ES-I3 (cell line): Measurements from ENCODE around the gene UBN1.

Source experiments
- H3K36me3 ChIP-seq: 2 replicates; pipeline ENCODE4 v1.6.1; 2013; ENCODE audit warnings: mild to moderate bottlenecking, low read length, control low read depth, moderate library complexity; ENCODE audit not compliant: insufficient read depth
- H3K4me1 ChIP-seq: 2 replicates; pipeline ENCODE4 v1.6.1; 2013; ENCODE audit warnings: mild to moderate bottlenecking, control low read depth, low read length; ENCODE audit not compliant: insufficient read depth
- H3K9ac ChIP-seq: 2 replicates; pipeline ENCODE4 v1.6.1; 2013; ENCODE audit warnings: low read depth, mild to moderate bottlenecking, low read length, moderate library complexity
- H3K9me3 ChIP-seq: 2 replicates; pipeline ENCODE4 v1.6.1; 2013; ENCODE audit warnings: mild to moderate bottlenecking, low read length, moderate library complexity; ENCODE audit not compliant: control insufficient read depth, insufficient read depth

UBN1 gene

GRCh38 chr16:4882000-4882632 is 34.8 kb downstream of the UBN1 start:
- Histone ChIP-seq H3K9me3 (no peaks in the 10 kb centered on the region), H3K36me3 (peaks cover 54% of the 10 kb centered on the region), H3K4me1 (no peaks in the 10 kb centered on the region), H3K9ac (no peak overlapping the region)

GRCh38 chr16:4882633-4883285 is 35.5 kb downstream of the UBN1 start:
- Histone ChIP-seq H3K9ac (no peak overlapping the region), H3K9me3 (no peaks in the 10 kb centered on the region), H3K36me3 (peaks cover 58% of the 10 kb centered on the region), H3K4me1 (no peaks in the 10 kb centered on the region)

GRCh38 chr16:4883501-4883900 is 36.2 kb downstream of the UBN1 start:
- no peaks in the 10 kb centered on the region for H3K4me1 ChIP-seq
- no peak overlapping the region for H3K9ac ChIP-seq
- H3K36me3 ChIP-seq: peaks cover 55% of the 10 kb centered on the region
- H3K9me3 ChIP-seq: no peaks in the 10 kb centered on the region

- H3K9ac ChIP-seq: no peak overlapping the region
- no peaks in the 10 kb centered on the region for H3K9me3 ChIP-seq
- peaks cover 51% of the 10 kb centered on the region for H3K36me3 ChIP-seq
- no peaks in the 10 kb centered on the region for H3K4me1 ChIP-seq
Measured at GRCh38 chr16:4884209-4884608, 36.9 kb downstream of the UBN1 start.

GRCh38 chr16:4884972-4885874 is 37.9 kb downstream of the UBN1 start:
- no peaks in the 10 kb centered on the region for H3K4me1 ChIP-seq
- no peak overlapping the region for H3K9ac ChIP-seq
- peaks cover 44% of the 10 kb centered on the region for H3K36me3 ChIP-seq
- H3K9me3 ChIP-seq: no peaks in the 10 kb centered on the region

- no peak overlapping the region for H3K9ac ChIP-seq
- H3K9me3 ChIP-seq: no peaks in the 10 kb centered on the region
- peaks cover 40% of the 10 kb centered on the region for H3K36me3 ChIP-seq
- H3K4me1 ChIP-seq: no peaks in the 10 kb centered on the region
Measured at GRCh38 chr16:4886151-4886550, 38.9 kb downstream of the UBN1 start.

- no peaks in the 10 kb centered on the region for H3K4me1 ChIP-seq
- H3K36me3 ChIP-seq: peaks cover 31% of the 10 kb centered on the region
- H3K9ac ChIP-seq: no peak overlapping the region
- H3K9me3 ChIP-seq: no peaks in the 10 kb centered on the region
Measured at GRCh38 chr16:4888428-4889135, 41.3 kb downstream of the UBN1 start.

- H3K9me3 ChIP-seq: no peaks in the 10 kb centered on the region
- peaks cover 22% of the 10 kb centered on the region for H3K36me3 ChIP-seq
- H3K9ac ChIP-seq: no peak overlapping the region
- no peaks in the 10 kb centered on the region for H3K4me1 ChIP-seq
Measured at GRCh38 chr16:4890026-4890425, 42.7 kb downstream of the UBN1 start.

- Histone ChIP-seq H3K36me3 (peaks cover 23% of the 10 kb centered on the region), H3K4me1 (no peaks in the 10 kb centered on the region), H3K9me3 (no peaks in the 10 kb centered on the region), H3K9ac (no peak overlapping the region)
Measured at GRCh38 chr16:4890686-4891085, 43.4 kb downstream of the UBN1 start.

GRCh38 chr16:4891097-4891885 is 44.0 kb downstream of the UBN1 start:
- H3K36me3 ChIP-seq: peaks cover 21% of the 10 kb centered on the region
- H3K4me1 ChIP-seq: no peaks in the 10 kb centered on the region
- no peak overlapping the region for H3K9ac ChIP-seq
- no peaks in the 10 kb centered on the region for H3K9me3 ChIP-seq

GRCh38 chr16:4891886-4892216 is 44.6 kb downstream of the UBN1 start:
- H3K36me3 ChIP-seq: peaks cover 19% of the 10 kb centered on the region
- no peaks in the 10 kb centered on the region for H3K4me1 ChIP-seq
- H3K9ac ChIP-seq: no peak overlapping the region
- no peaks in the 10 kb centered on the region for H3K9me3 ChIP-seq

- Histone ChIP-seq H3K4me1 (no peaks in the 10 kb centered on the region), H3K9me3 (no peaks in the 10 kb centered on the region), H3K9ac (no peak overlapping the region), H3K36me3 (peaks cover 15% of the 10 kb centered on the region)
Measured at GRCh38 chr16:4892361-4893102, 45.3 kb downstream of the UBN1 start.

- Histone ChIP-seq H3K9me3 (no peaks in the 10 kb centered on the region), H3K9ac (no peak overlapping the region), H3K36me3 (peaks cover 17% of the 10 kb centered on the region), H3K4me1 (no peaks in the 10 kb centered on the region)
Measured at GRCh38 chr16:4893103-4893862, 46.0 kb downstream of the UBN1 start.
